GM21619 (cell line): ENCODE measurements around the gene EIF2S3.
"Not testable (repeated sequence)": the region's sequence is repeated elsewhere in the genome, so short reads cannot be mapped to it uniquely, and the experiment has no call there.

Experiments
- ATAC-seq: cut with Tn5 transposase; IDR thresholded peaks from one replicate; pipeline ENCODE4 v1.9.1; 2021; ENCODE audit not compliant: unreplicated experiment

EIF2S3 gene

DNA sequence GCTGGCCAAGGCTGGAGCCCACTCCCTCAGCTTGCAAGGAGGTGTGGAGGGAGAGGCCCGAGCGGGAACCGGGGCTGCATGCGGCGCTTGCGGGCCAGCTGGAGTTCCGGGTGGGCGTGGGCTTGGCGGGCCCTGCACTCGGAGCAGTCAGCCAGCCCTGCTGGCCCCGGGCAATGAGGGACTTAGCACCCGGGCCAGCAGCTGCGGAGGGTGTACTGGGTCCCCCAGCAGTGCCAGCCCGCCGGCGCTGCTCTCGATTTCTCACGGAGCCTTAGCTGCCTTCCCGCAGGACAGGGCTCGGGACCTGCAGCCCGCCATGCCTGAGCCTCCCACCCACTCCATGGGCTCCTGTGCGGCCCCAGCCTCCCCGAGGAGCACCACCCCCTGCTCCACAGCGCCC, 5.1 kb upstream of the EIF2S3 start:
- not testable (repeated sequence) for ATAC-seq

GRCh38 chrX:24050522-24051318, 4.0 kb upstream of the EIF2S3 start:
- ATAC-seq = not testable (repeated sequence)

DNA sequence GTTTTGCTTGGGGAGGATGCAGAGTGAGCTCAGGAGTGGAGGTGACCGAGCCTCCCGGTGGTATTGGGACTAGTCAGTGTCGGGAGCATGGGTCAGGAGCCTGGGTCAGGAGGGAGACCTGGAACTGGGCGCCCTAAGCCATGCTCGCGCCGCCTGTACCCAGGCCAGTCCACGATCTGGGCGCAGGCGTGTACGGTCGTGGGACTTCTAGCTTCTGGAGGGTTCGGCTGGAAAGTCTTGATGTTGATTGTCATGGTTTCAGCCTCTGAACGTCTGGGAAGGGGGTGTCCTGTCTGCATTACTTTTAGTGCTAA, 244 bp downstream of the EIF2S3 start:
- ATAC-seq = peak; percentile 6

DNA sequence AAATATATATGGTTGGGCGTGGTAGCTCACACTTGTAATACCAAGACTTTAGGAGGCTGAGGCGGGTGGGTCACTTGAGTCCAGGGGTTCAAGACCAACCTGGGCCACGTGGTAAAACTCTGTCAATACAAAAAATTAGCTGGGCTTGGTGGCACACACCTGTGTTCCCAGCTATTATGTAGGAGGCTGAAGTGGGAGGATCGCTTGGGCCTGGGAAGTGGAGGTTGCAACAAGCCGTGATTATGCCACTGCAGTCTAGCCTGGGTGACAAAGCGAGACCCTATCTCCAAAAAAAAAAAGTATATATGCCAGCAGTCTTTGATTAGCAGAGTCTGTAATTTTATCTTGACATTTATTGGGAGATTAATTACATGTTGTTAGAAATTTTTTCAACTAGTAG, 8.7 kb downstream of the EIF2S3 start:
- no peak for ATAC-seq

DNA sequence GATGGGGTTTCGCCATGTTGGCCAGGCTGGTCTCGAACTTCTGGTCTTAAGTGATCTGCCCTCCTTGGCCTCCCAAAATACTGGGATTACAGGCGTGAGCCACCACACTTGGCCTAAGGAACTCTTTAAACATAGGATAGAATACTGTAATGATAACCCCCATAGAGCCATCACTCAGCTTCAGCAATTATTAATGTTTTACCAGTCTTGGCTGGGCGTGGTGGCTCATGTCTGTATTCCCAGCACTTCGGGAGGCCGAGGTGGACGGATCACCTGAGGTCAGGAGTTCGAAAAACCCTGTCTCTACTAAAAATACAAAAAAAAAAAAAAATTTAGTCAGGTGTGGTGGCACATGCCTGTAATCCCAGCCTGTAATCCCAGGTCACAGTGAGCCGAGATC, 15.1 kb downstream of the EIF2S3 start:
- no peak for ATAC-seq

GRCh38 chrX:24079411-24079810, 24.7 kb downstream of the EIF2S3 start:
- ATAC-seq = no peak

DNA sequence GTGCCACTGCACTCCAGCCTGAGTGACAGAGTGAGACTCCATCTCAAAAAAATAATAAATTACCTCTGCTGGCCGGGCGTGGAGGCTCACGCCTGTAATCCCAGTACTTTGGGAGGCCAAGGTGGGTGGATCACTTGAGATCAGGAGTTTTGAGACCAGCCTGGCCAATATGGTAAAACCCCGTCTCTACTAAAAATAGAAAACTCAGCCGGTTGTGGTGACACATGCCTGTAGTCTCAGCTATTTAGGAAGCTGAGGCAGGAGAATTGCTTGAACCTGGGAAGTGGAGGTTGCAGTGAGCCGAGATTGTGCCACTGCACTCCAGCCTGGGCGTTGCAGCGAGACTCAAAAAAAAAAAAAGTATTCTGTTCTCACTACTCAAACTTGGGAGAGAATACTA, 25.5 kb downstream of the EIF2S3 start:
- ATAC-seq = not testable (repeated sequence)

DNA sequence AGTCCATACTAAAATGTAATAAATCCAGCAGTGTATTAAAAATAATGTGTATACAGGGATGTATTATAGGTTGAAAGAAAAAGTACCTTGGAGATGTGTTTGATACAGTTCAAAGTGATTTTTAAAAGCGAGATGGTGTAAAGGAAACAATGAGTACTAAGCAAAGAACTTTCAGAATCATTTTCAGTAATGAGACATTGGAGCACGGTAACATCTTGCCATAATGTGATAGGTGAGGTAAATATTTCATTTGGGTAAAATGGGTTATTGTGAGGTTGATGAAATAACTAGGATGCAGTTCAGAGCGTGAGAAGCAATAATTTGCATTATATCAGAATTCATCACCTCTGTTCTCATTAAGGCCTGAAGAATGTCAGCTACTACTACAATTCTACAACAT, 25.9 kb downstream of the EIF2S3 start:
- ATAC-seq = peak; percentile 43

DNA sequence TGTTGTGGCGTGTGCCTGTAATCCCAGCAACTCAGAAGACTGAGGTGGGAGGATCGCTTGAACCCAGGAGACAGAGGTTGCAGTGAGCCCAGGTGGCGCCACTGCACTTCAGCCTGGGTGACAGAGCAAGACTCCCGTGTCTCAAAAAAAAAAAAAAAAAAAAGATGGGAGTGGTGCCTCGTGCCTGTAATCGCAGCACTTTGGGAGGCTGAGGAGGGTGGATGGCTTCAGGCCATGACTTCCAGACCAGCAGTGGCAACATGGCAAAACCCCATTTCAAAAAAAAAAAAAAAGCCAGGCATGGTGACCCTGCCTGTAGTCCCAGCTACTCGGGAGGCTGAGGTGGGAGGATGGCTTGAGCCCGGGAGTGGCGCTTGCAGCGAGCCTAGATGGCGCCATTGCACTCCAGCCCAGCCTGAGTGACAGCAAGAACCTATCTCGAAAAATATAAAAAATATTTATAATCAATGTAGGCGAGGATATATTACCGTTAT, 27.0 kb downstream of the EIF2S3 start:
- peak; percentile 59 for ATAC-seq

DNA sequence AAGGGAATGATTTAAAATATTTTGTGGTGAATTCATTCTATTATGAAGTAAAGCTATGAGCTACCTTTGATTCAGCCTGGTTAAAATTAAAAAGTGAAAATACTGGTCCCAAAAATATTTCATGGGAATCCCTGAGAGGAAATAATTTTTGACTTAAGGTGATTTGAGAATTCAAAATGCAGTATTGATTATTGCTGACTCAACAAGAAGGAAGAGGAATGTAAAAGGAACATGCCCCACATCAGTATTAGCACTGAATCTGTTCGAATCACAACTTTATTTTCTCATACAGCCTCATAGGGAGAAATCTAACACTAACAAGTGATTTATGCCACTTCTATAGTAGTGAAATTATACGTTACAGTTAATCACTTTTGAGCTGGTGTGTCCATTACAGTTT, 27.7 kb downstream of the EIF2S3 start:
- ATAC-seq = no peak

DNA sequence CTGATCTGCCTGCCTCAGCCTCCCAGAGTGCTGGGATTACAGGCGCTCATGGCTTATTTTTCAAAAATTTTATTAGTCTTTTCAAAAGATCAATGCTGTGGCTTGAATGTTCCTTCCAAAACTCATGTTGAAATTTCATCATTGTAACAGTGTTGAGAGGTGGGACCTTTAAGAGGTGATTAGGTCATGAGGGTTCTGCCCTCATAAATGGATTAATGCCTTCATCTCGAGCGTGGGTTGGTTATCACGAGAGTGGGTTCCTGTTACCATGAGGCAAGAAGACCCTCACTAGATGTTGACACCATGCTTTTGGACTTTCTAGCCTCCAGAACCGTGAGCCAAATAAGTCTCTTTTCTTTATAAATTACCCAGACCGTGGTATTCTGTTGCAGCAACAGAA, 30.3 kb downstream of the EIF2S3 start:
- ATAC-seq = no peak

DNA sequence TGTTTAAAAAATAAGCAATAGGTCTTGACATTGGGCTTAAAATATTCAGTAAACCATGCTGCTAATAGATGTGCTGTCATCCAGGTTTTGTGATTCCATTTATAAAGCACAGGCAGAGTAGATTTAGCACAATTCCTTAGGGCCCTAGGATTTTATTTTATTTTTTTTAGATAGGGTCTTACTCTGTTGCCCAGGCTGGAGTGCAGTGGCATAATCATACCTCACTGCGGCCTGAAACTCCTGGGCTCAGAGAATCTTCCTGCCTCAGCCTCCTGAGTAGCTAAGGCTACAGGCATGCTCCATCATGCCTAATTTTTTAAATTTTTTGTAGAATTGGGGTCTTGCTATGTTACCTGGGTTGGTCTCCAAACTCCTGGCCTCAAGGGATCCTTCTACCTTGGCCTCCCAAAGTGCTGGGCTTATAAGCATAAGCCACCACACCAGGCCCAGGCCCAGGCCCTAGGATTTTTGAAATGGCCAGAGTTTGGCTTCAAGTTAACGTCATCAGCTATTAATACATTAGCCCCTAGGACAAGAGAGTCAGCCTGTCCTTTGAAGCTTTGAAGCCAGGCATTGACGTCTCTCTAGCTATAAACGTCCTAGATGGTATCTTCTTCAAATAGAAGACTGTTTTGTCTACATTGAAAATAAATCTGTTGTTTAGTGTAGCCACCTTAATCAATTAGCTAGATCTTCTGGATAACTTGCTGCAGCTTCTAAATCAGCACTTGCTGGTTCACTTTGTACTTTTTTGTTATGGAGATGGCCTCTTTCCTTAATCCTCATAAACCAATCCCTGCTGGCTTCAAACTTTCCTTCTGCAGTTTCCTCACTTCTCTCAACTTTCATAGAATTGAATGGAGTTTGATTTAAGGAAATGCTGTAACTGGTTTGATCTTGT, 35.8 kb downstream of the EIF2S3 start:
- ATAC-seq = no peak

GRCh38 chrX:24093746-24094145, 39.0 kb downstream of the EIF2S3 start:
- no peak for ATAC-seq

DNA sequence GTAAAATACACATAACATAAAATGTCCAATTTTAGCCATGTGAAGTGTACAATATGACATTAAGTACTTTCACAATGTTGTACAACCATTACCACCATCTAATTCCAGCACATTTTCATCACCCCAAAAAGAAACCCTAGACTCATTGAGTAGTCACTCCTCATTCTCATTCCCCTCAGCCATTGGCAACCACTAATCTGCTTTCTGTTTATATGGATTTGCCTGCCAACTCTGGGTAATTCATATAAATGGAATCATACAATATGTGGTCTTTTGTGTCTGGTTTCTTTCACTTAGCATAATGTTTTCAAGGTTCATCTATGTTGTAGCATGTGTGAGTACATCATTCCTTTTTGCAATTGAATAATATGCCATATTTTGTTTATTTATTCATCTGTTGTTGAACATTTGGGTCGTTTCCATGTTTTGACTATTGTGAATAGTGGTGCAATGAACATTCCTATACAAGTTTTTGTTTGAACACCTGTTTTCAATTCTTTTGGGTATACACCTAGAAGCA, 43.0 kb downstream of the EIF2S3 start:
- ATAC-seq = no peak

DNA sequence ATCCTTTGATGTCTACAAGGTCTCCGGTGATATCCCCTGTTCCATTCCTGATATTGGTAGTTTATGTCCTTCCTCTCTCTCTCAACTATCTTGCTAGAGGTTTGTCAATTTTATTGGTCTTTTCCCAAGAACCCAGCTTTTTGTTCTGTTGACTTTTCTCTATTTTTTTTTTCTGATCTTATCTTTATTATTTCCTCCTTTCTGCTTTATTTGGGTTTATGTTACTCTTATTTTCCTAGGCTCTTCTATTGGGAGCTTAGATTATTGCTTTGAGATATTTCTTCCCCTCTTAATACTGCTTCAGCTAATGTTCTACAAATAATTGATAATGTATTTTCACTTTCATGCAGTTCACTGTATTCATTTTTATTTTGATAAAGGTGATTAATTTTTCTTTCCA, 44.2 kb downstream of the EIF2S3 start:
- ATAC-seq = no peak

DNA sequence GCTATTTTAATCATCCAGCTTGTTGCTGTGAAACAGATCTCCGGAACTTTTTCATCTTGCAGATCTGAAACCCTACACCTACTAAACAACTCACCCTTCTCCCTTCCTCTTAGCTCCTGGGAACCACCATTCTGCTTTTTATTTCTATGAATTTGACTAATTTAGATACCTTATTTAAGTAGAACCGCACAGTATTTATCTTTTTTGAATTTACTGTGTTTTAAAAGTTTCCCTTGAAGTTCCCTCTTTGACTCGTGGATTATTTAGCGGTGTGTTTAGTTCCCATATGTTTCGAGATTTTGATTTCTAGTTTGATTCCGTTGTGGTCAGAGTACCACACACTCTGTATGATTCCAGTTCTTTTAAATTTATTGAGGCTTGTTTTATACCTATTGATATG, 44.6 kb downstream of the EIF2S3 start:
- ATAC-seq = no peak

DNA sequence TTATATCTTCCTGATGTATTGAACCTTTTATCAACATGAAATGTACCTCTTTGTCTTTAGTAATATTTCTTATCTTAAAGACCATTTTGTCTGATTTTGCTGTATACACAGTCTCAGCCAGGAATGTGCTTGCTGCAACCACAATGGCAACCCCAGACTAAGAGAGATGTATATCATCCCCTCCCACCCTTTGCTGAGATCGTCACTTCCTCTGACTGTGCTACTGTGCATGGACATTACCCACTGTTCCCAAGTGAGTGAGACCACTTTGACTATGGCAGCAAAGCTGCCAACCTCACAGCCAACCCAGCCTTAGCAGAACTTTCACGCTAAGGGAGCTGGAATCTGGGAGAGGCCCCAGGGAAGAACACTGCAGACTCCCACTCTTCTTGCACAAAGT, 46.0 kb downstream of the EIF2S3 start:
- ATAC-seq = no peak

- ATAC-seq = no peak
Observed at GRCh38 chrX:24110069-24110468, 55.3 kb downstream of the EIF2S3 start.

DNA sequence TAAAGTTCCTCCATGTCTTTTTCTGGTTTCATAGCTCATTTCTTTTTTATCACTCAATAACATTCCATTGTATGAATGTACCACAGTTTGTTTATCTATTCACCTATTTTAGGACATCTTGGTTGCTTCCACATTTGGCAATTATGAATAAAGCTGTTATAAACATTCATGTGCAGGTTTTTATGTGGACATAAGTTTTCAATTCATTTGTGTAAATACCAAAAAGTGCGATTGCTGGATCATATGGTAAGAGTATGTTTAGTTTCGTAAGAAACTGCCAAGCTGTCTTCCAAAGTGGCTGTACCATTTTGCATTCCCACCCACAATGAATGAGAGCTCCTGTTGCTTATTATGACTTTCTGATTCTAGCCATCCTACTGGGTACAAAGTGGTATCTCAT, 58.4 kb downstream of the EIF2S3 start:
- ATAC-seq = no peak

GRCh38 chrX:24117258-24117657, 62.5 kb downstream of the EIF2S3 start:
- ATAC-seq = no peak

DNA sequence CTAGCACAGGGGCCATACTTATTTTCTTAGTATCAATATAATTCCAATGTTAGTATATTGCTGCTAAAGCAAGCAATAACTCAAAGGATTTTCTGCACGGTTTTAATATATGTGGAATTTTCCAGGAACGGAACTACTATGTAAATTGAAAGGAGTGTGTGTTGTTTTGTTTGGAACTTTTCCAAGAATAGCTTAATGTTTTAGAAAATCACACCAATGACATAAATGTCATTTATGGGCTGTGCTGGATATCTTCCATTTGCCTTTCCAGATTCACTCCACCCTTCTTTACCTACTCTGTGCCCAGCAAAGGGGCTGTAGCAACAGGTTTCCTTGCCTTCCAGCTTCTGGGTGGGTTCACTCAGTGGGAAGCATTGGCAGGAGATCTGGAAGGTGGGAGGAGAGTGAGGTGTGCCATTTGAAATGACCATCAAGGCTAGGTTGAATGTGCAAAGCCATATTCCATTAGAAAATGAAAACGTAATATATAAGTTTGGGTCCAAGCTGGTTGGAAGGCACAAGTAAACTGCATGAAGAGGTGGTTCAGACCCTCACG, 69.6 kb downstream of the EIF2S3 start:
- ATAC-seq = no peak
